Caco-2 (cell line): Measurements from ENCODE around the gene PXN. TPM values are rescaled to one million over a fixed set of nuclear protein-coding genes. Genes with fewer than 3 reads are reported as not detected.
A peak's percentile ranks its signal among the peaks of the same experiment; 100 is the strongest.

ENCODE experiments used
- BruUV-seq: library from RNA; stranded (reverse); fragments of 400-500 nt; replicated peaks from 2 replicates; lab custom pipeline; 2021; lab: Mats Ljungman, UMichigan
- CTCF ChIA-PET: fragments of 300-600 bp; sonication (Branson Sonifier 250); formaldehyde crosslinking; loops from one replicate; lab custom pipeline; 2022; ENCODE audit warnings: antibody characterized with exemption; lab: Charles Lee
- POLR2A ChIA-PET: fragments of 300-600 bp; sonication (Branson Sonifier 250); formaldehyde crosslinking; loops from one replicate; lab custom pipeline; 2022; ENCODE audit warnings: antibody characterized with exemption; lab: Charles Lee
- DNase-seq, 2 experiments: peaks; one replicate each; pipeline versions ENCODE4 v3.0.0 to v3.0.0-alpha.2; 2020 to 2022
- H3K27me3 ChIP-seq: replicated peaks from 2 replicates; pipeline ENCODE4 v1.6.0; 2011; ENCODE audit warnings: low read length; ENCODE audit not compliant: control insufficient read depth, insufficient read depth
- H3K36me3 ChIP-seq: 2 replicates; pipeline ENCODE4 v1.5.1; 2011; ENCODE audit warnings: low read length; ENCODE audit not compliant: control insufficient read depth, insufficient read depth
- H3K4me1 ChIP-seq: fragments of 250-450 bp; sonication (Bioruptor Pico); 2 replicates; pipeline ENCODE4 v1.5.1; 2020; ENCODE audit warnings: mild to moderate bottlenecking
- H3K4me3 ChIP-seq: 2 replicates; pipeline ENCODE4 v1.5.1; 2011; ENCODE audit warnings: low read depth, mild to moderate bottlenecking, control low read depth, low read length
- H3K9me3 ChIP-seq: fragments of 250-450 bp; sonication (Bioruptor Pico); 2 replicates; pipeline ENCODE4 v1.5.1; 2020; ENCODE audit warnings: mild to moderate bottlenecking, moderate library complexity
- H3K27ac Mint-ChIP-seq: one replicate; pipeline ENCODE4 v1.8.0; 2022; ENCODE audit warnings: mixed read lengths; ENCODE audit not compliant: unreplicated experiment
- H3K27me3 Mint-ChIP-seq: one replicate; pipeline ENCODE4 v1.8.0; 2022; ENCODE audit warnings: mixed read lengths; ENCODE audit not compliant: insufficient read depth, unreplicated experiment
- H3K36me3 Mint-ChIP-seq: one replicate; pipeline ENCODE4 v1.8.0; 2022; ENCODE audit warnings: mild to moderate bottlenecking, mixed read lengths; ENCODE audit not compliant: insufficient read depth, unreplicated experiment
- H3K4me1 Mint-ChIP-seq: one replicate; pipeline ENCODE4 v1.8.0; 2022; ENCODE audit warnings: low read depth, mixed read lengths; ENCODE audit not compliant: unreplicated experiment
- H3K4me3 Mint-ChIP-seq: one replicate; pipeline ENCODE4 v1.8.0; 2022; ENCODE audit warnings: mild to moderate bottlenecking, moderate library complexity, mixed read lengths; ENCODE audit not compliant: unreplicated experiment
- H3K9me3 Mint-ChIP-seq: one replicate; pipeline ENCODE4 v1.8.0; 2022; ENCODE audit warnings: mixed read lengths; ENCODE audit not compliant: unreplicated experiment
- intact Hi-C: fragments of 100-400 bp; cut with micrococcal nuclease; formaldehyde crosslinking; loops from one replicate; pipeline ENCODE4 v1.10.0; 2022; ENCODE audit not compliant: unreplicated experiment
- total RNA-seq: library from RNA; stranded (reverse); gene quantifications from 2 replicates; pipeline ENCODE4 v1.2.3, GENCODE V29; 2022
- TF ChIP-seq, protein P1 (sequence below), 2 experiments: fragments of 200-600 bp in 1 of 2; IDR thresholded peaks; 1 replicate in 1 of 2; 2 replicates in 1 of 2; pipeline versions ENCODE4 v1.5.1 to v1.8.0; 2011 to 2022; ENCODE audit warnings: antibody characterized with exemption in 1 of 2, control low read depth in 1 of 2, inconsistent platforms in 1 of 2, low read depth in 1 of 2, low read length in 1 of 2, mild to moderate bottlenecking in 1 of 2, moderate library complexity in 1 of 2; ENCODE audit not compliant: insufficient read depth in 1 of 2, severe bottlenecking in 1 of 2, unreplicated experiment in 1 of 2

The PXN gene
- total RNA-seq, 1 experiment from 2014 or later, result 150 TPM

GRCh38 chr12:120264086-120264903, 1.2 kb downstream of the PXN start:
- peak overlapping the region; percentile 96 for H3K4me3 ChIP-seq
- peaks cover 50% of the 10 kb centered on the region for H3K4me1 ChIP-seq
- no TSS peak for BruUV-seq
- POLR2A ChIA-PET, result interaction anchor here (0.6 to 4.7 kb wide), 7 partner anchors 19 to 63 kb away, joined by 3 to 117 read pairs (median 9); partner anchors contain the start of genes RNU4-1, RNU4-2 and RPLP0
- H3K27me3 ChIP-seq, result no peaks in the 10 kb centered on the region
- TF ChIP-seq, protein P1, sequence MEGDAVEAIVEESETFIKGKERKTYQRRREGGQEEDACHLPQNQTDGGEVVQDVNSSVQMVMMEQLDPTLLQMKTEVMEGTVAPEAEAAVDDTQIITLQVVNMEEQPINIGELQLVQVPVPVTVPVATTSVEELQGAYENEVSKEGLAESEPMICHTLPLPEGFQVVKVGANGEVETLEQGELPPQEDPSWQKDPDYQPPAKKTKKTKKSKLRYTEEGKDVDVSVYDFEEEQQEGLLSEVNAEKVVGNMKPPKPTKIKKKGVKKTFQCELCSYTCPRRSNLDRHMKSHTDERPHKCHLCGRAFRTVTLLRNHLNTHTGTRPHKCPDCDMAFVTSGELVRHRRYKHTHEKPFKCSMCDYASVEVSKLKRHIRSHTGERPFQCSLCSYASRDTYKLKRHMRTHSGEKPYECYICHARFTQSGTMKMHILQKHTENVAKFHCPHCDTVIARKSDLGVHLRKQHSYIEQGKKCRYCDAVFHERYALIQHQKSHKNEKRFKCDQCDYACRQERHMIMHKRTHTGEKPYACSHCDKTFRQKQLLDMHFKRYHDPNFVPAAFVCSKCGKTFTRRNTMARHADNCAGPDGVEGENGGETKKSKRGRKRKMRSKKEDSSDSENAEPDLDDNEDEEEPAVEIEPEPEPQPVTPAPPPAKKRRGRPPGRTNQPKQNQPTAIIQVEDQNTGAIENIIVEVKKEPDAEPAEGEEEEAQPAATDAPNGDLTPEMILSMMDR (IDR thresholded peaks at IDR 0.05; ENCODE audit: insufficient read depth in 1 of 2, low read depth in 1 of 2, low read length in 1 of 2, severe bottlenecking in 1 of 2, unreplicated experiment in 1 of 2), result no peak
- Mint-ChIP-seq H3K36me3 (peaks cover 22% of the 10 kb centered on the region), H3K4me1 (peaks cover 14% of the 10 kb centered on the region), H3K27ac (peak overlapping the region; percentile 86), H3K4me3 (peak overlapping the region; percentile 91), H3K9me3 (no peaks in the 10 kb centered on the region), H3K27me3 (no peaks in the 10 kb centered on the region)
- CTCF ChIA-PET, result interaction anchor here (1.6 to 7.3 kb wide), 3 partner anchors 27 to 63 kb away, joined by 27 to 229 read pairs (median 73); partner anchors contain the start of gene RPLP0
- DNase-seq, result peak in 1 of 2 experiments; percentile 9
- intact Hi-C loops, result loop anchor here (2.0 kb wide), 1 partner anchor 63 kb away; the partner anchor contains the start of gene RPLP0
- no peaks in the 10 kb centered on the region for H3K9me3 ChIP-seq
- H3K36me3 ChIP-seq, result no peaks in the 10 kb centered on the region; the same call in 1 of the 2 replicates

GRCh38 chr12:120263748-120264085, 1.8 kb downstream of the PXN start:
- H3K36me3 ChIP-seq, result no peaks in the 10 kb centered on the region; the same call in 1 of the 2 replicates
- TF ChIP-seq, protein P1 (IDR thresholded peaks at IDR 0.05; ENCODE audit: insufficient read depth in 1 of 2, low read depth in 1 of 2, low read length in 1 of 2, severe bottlenecking in 1 of 2, unreplicated experiment in 1 of 2), result no peak
- no TSS peak for BruUV-seq
- no peak for DNase-seq
- H3K4me3 ChIP-seq, result no peak overlapping the region
- no peaks in the 10 kb centered on the region for H3K9me3 Mint-ChIP-seq
- ChIA-PET POLR2A (interaction anchor here (1.1 to 4.7 kb wide), 4 partner anchors 28 to 63 kb away, joined by 5 to 117 read pairs (median 20); partner anchors contain the start of gene RPLP0), CTCF (interaction anchor here (5.0 to 7.3 kb wide), 2 partner anchors 26 to 34 kb away, joined by 73 to 229 read pairs; no protein-coding TSS in a partner anchor)
- no peaks in the 10 kb centered on the region for H3K9me3 ChIP-seq
- peak overlapping the region; percentile 68 for H3K27ac Mint-ChIP-seq
- peaks cover 22% of the 10 kb centered on the region for H3K36me3 Mint-ChIP-seq
- intact Hi-C loops, result loop anchor here (2.0 kb wide), 1 partner anchor 63 kb away; the partner anchor contains the start of gene RPLP0
- peaks cover 14% of the 10 kb centered on the region for H3K4me1 Mint-ChIP-seq
- H3K27me3 ChIP-seq, result no peaks in the 10 kb centered on the region
- H3K4me3 Mint-ChIP-seq, result peak overlapping the region; percentile 91
- H3K4me1 ChIP-seq, result peaks cover 54% of the 10 kb centered on the region
- no peaks in the 10 kb centered on the region for H3K27me3 Mint-ChIP-seq
